ENCODE data around the gene GJA10.

Gene GJA10

DNA sequence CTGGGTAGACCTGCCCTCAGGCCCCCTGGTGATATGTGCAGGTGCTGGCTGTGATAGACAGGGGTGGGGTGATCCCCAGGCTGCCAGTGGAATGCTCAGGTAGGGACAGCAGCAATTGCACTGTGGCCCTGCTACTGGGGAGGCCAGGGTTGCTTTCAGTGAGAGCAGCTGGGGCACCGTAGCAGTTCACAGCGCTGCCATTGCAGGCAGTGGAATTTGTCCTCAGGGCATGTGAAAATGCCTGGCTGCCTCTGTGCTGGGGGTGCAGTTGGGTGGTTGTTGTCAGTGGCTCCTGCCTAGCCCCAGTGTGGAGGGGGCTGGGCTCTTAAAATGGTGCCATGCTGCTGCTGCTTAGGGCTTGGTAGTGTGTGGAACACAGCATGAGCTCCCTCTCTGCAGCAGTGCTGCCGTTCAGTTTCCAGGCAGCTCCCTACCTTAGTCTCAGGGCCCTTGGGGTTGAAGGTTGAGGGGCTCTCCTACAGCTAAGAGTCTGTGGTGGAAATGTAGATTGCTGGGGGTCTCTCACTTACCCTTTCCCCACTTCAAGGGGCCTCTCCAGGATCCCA is 23.6 kb downstream of the GJA10 start:
- DNase-seq = no peak

DNA sequence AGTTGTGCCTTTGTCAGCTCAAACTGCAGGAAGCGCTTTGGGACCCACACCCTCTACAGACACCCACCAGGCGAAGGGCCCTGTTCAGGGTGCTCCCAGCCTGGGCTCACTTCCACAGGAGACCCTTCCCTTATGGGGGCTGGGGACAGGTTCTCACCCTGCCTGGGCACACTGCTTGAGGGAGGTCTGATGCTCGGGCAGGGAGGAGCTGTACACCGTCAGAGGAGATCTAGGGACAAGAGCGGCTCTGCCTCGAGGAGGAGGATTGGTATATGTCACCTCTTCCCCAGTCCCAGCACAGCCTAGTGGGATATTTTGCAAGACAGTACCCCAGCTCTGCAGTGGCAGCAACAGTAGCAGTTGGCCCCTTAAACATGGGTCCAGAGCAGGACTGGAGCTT is 26.9 kb downstream of the GJA10 start:
- DNase-seq = no peak

DNA sequence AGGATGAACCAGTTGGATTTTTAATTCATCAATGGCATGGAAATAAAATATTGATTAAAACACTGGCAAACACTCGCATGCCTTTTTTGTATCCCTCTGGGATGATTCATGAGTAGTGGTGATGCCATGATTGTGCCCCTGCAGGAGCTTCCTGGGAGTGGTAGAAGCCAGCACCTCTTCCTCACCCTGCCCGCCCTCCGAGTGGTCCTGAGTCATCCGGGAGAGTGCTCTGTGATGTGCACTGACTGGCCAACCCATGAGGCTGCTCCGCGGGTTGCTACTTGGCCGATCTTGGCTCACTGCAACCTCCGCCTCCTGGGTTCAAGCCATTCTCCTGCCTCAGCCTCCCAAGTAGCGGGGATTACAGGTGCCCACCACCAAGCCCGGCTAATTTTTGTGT is 27.4 kb downstream of the GJA10 start:
- no peak for DNase-seq

DNA sequence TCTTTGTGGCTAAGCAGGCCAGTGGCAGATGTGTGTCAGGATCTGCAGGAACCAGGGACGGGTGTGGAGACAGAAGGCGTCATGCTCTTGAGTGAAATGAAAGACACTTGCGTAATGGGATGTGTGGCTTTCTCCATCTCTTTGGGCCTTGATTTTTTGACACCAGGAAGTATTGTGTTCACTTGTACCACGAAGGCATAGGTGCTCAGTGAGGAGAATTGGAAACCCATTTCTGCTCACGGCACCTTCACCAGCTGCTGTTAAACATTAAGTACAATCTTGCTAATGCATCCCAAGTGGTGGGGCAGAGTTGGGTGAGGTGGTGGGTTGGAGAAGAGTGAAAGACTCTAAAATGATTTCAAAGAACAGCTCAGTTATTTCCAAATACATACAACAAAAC is 30.0 kb downstream of the GJA10 start:
- DNase-seq = no peak

DNA sequence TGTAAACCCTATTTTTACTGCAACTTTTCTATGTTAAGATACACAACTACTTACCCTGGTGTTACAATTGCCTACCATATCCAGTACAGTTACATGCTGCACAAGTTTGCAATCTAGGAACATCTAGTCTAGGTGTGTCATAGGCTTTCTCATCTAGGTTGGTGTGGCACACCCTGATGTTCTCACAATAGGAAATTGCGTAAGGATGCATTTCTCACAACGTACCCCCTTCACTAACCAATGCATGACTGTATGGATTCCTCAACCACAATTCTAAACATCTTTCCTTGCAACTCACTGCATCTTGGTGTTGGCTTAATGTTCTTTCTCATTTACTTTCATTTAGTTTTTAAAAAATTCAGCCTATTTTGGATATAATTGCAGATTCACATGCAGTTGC is 31.6 kb downstream of the GJA10 start:
- no peak for DNase-seq

DNA sequence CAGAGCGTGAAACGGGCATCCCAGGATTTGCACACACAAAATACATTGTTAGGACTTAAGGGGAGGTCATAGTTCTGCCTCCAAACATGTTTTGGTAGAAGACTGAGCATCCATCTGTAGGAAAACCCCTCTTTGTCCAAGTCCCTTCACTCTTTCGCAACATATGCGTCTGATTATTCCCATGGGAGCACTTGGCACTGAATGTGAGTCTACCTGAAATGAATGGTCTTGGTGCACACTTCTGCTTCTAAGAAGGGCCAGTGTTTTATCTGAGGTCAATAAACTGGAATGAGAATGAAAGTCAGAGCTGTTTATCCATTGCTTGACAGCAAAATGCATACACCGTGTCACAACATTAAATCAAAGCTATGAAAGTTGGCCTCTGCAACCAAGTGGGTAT is 33.0 kb downstream of the GJA10 start:
- no peak for DNase-seq

DNA sequence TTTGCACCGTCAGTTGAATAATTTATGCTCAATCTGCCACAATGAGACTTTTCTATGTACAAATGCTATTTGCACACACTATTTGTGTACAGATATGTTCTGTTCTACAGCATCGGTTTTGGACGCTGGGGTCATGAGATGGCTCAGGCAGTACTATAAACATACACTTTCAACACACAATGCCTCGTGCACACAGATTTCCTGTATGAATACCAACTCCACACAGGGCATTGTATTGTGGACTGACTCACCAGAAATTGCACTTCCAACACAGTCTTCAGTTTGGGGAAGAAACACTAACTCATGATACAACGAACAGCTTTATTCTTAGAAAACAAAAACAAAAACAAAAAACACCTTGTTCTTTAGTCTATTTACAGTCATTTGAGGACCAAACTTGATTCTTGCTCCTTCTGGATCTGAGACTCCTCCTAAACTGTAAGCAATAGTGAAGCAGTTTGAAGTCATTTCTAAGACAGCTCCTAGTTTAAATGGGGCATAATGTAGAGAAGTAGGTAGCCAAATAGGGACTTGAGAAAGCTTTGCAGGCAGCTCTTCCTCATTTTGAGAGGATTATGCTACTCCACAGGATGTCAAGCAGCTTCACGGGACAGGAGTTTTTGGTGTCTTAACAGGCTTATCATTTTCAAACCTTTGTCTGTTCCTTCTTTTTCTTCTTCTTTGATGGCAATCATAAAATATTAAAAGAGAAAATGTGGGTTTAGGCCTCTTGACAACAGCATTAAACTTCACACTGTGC is 33.7 kb downstream of the GJA10 start:
- DNase-seq = no peak

DNA sequence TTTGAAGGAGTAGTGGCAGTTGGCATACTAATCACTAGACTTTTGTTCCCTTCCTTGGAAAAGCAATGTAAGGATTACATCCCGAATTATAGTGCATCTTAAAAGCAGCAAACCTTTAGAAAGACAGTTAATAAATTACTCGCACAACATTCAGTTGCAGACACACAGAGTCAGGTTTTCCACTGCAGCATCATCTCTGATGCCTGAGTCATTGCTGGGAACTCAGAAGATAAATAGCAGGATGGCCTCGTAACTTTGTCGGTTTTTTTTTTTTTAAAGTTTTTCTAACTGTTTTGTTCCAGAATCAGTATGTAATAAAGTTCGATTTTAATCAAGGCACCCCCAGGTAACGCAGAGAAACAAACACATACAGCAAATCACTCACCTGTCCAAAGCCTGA is 34.3 kb downstream of the GJA10 start:
- no peak for DNase-seq

DNA sequence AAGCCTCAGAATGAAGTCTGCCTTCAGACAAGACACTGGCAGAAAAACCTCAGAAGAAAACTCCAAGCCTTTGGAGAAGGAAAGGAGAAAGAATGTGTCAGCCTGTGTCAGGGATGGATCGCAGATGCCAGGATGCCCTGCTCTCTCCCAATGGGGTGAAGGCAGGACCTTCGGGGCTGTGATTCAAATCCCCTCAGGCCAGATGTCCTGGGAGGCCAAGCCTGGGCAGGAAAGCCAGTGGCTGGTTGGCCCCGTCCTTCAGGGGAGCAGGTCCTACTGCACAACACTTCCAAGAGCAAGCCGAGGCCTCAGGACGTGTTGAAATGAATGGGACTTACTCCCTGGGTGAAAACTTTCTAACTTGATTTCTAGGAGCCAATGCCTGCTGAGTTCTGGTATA is 36.5 kb downstream of the GJA10 start:
- DNase-seq = no peak

DNA sequence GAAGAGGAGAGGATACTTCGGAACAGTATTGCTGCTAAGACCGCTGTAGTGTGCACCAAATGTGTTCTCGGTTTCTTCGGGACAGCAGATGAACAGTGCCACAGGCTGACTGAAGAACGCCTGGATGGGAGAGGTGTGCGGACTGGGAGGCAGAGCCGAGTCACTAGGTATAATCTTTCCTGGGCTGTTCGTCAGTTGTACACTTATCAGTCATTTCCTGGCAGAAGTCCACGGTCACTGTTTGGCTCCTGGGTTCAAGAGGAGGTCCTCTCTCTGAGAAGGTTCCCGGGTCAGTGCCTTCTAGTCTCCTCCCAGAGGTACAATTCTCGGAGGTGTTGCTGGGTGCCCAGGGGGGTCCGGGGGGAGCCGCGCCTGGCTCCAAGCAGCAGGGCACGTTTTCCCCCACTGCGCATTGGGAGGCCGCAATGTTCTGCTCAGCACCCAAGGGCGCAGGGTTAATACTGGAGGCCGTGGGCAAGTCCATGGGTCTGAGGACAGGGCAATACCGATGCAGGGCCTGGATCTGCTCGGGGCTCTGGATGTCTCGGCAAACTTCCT is 38.1 kb downstream of the GJA10 start:
- no peak for DNase-seq

DNA sequence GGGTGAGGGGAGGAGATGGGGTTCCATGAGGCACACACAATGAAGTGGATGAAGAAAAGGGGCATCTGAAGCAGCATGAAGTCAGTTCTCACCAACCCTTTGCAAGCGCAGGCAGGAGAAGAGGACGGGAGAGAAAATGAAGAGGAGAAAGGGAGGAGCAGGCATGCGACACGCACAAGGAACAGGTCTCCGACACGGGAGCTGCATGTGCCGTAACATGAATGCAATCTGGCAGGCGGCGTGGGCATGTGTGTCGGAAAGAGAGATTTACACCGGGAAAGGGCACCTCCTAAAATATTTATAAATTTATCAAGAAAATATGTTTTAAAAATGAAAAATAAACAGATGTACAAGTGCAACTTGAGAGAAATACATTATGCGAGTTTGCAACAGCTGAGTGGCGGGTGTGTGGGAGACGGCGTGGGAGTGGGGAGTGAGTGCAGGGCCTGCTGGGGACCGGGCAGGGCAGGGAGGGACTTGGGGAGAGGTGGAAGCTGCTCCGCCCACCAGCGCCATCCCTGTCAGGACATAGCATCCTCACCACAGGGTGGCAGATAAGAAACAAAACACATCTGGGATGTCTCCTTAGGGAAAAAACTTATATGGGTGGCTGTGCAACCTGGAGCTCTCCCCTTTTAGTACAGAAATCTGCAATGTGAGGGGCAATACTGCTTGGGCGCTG is 40.6 kb downstream of the GJA10 start:
- no peak for DNase-seq

DNA sequence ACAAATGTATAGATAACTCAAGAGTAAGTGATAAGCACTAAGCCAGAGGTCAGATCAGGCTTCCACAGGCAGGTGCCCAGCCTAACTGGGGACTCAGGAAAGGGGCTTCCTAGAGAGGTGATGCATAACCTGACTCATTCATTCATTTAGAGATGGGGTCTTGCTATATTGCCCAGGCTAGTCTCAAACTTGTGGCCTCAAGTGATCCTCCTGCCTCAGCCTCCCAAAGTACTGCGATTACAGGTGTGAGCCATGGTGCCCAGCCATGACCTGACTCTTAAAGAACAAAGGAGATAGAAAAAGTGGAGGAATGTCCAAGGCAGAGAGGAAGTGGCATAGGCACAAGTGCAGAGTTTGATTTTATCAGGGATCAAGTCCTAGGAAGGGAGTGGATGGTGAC is 41.9 kb downstream of the GJA10 start:
- DNase-seq = no peak

DNA sequence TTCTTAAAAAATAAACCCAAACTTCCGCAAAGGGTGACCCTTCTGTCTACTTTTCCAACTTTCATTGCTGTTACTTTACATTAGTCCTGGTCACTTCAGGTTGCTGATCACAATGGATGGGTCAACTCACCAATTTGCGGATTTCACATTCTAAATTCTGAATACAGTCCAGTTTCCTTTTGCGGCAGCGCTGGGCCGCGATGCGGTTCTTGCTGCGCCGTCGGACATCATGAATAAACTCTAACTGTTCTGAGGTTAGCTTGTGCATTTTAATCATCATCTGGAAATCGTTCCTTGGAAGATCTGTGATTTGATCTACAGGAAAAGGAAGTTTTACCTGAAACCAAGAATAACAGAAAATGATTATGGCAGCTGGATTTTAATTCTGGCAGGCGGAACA is 43.7 kb downstream of the GJA10 start:
- no peak for DNase-seq

DNA sequence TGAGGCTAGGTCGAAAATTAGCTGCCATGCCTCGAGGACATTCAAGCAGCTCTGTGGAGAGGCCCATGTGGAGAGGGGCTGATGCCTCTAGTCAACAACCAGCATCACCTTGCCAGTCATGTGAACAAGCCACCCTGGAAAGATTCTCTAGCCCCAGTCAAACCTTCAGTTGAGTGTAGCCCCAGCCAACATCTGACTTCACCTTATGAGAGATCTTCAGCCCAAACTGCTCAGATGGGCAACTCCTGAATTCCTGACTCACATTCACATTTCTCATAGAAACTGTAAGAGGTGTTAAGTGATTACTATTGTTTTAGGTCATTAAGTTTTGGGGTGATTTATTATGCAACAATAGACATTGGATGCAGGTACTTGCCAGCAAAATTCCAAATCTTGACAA is 44.9 kb downstream of the GJA10 start:
- no peak for DNase-seq

DNA sequence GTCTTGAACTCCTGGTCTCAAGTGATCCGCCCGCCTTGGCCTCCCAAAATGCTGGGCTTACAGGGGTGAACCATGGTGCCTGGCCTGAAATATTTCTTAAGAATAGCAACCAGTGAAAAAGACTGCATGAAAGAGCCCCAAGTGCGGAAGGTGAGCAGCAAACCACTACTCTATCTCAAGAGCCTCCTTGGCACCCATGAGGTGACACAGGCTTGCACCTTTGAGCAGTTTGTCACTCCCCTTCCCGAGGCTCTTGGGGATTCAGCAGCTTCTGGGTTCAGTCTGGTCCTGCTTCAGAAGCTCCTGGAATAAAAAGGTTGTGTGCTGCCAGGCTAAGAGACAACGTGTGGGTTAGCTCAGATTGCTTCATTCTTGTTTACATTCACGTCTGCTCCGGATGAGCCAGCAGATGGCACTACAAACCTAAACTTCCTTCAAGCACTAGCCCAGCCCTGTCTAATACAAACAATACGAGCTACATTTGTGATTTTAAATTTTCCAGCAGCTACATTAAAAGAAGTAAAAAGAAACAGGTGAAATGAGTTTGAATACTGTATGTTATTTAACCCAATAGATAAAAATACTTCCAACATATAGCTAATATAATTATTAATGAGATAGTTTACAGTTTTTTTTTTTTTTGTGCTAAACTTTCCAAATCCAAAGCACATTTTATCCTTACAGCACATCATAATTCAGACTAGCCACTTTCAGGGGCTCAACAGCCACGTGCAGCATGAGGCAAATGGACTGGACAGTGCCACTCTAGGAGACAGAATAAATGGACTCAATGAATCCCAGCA is 46.2 kb downstream of the GJA10 start:
- DNase-seq = peak; percentile 52 to 88 (median 73)

DNA sequence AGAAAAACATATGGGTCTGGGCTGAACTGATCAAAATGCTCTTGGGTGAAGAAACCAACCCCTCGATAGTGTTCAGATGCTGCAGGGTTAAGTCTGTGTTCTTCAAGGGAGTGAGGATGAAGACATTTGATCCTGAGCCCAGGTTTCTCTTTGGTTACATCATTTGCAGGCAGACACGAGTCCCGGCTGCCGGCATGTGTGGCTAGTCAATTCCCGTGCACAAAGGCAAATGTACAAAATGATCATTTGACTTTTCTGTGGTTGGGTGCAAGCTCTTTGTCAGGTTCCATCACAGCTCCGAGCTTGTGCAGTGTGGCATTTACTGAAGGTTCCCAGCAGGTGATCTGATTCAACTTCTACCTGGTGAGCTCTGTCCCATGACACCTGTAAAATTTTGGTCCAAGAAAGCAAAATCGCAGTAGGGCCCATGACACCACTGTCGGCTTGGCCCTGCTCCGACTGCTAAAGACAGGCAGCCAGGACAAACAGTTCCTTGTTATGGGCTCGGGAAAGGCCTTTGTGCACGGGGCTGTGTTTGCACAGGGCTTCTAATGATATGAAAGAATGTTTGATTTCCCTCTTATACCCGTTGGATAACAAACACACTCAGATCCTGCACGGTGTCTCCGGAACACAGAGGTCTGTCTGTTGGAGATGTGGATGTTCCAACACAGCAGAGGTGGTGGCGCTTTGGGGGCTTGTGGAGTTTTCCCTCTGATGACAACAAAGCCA is 46.9 kb downstream of the GJA10 start:
- peak; percentile 26 to 76 (median 49) for DNase-seq

DNA sequence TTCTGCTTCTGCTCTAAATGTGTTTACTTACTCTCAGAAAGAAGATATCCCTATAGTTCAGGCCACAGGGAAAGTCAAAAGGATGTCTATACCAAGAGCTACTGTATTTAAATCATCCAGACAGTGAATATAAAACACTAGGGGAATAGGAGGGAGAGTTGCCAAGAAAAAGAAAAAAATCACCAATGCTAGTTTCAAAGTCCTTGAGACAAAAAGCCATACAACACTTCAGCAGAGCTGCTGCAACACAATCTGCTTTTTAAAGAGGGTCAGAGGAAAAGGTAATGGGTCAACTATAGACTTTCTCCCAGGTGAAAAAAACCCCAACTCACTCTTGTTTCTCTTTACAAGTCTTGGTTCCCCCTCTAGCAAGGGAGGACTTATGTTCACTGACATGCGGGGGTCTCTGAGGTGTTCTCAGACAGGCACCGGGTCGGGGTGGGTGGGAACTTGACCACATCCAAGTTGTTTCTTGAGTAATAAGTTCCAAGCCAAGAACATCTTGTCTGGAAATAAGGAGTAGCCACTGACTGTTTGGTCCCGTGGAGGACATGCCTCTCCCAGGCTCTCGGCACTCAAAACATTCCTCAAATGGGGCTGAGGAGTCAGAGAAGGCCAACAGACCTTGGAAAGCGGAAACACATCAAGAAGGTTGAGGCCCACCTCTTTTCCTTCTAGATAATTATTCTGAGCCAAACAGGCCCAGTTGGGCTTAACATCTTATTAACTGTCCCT is 47.7 kb downstream of the GJA10 start:
- DNase-seq = no peak

DNA sequence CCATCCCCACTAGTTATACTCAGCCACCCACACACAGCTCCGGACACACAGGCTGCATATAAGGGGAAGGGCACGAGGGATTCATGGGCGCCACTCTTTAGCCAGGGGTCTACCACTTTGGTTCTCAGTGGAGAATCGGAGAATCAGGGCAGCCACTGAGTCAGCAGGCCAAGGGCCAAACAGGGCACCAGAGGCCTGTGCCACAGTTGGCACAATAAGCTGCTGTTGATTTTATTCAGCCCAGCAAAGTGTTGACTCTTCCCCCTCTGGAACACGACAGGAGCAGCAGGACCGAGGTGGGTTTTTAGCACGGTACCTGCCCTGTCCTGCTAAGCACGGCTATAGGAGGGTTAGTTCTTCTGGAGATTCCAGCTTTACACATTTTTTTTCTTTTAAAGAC is 48.3 kb downstream of the GJA10 start:
- DNase-seq = no peak

DNA sequence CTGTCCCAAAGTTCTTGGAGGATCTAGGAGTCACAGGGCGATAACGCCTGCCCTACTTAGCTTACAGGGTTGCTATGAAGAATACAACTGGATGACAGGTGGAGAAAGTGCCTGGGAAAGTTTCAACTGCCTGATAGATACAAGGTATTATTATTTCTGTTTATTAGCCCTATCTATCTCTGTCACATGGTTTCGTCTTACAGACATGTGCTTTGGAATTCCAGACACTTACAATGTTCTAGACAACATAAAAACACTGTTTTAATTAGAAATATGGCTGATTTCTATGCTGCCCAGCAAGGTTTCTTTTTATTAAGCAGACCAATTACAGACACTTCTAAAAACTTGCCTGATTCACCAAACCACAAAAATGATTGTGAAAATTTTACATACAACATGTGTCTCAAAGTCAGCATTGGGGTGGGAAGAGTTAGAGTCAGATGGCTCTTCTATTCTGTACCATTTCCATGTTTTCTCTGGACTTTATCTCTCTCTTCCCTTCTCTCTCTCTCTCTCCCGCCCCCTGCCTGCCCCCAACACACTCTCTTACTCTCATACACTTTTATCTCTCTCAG is 50.0 kb downstream of the GJA10 start:
- no peak for DNase-seq

DNA sequence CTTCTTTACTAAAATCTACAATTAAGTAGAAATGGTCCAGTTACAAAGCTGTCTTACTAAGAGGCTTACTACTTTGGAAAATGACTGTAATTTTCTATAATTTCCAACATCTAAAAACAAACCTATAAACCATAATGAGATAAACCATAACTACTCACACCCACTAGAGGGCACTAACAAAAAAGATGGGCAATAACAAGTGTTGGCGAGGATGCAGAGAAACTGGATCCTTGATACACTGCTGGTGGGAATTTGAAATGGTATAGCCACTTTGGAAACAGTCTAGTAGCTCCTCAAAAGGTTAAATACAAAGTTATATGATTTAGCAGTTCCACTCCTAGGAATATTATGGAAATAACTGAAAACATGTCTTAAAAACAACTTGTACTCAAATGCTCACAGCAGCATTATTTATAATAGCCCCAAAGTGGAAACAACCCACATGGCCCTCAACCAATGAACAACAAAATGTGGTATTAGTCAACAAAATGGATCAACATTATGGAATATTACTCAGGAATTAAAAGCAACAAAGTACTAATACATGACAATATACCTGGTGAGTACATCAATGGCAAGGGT is 50.6 kb downstream of the GJA10 start:
- peak in 1 of 3 experiments; percentile 12 for DNase-seq
